H9 (cell line): ENCODE results near the gene AK8. TPM values are rescaled to one million over a fixed set of nuclear protein-coding genes. Genes with fewer than 3 reads are reported as not detected.

ENCODE experiments used
- DNase-seq: peaks from one replicate; pipeline ENCODE4 v3.0.0-alpha.2; 2017
- H2AFZ ChIP-seq: one replicate; pipeline ENCODE4 v1.6.1; 2013; ENCODE audit warnings: mild to moderate bottlenecking, low read length, control low read depth, moderate library complexity
- H2AK5ac ChIP-seq: 2 replicates; pipeline ENCODE4 v1.6.1; 2013; ENCODE audit warnings: low read length, control low read depth, mixed read lengths; ENCODE audit not compliant: insufficient read length
- H2BK120ac ChIP-seq: one replicate; pipeline ENCODE4 v1.6.1; 2013; ENCODE audit warnings: low read depth, mild to moderate bottlenecking, low read length, control low read depth, inconsistent platforms; ENCODE audit not compliant: poor library complexity, severe bottlenecking
- H2BK12ac ChIP-seq: 2 replicates; pipeline ENCODE4 v1.6.1; 2013; ENCODE audit warnings: low read length, control low read depth, mixed read lengths, low read depth; ENCODE audit not compliant: insufficient read length
- H2BK15ac ChIP-seq: 2 replicates; pipeline ENCODE4 v1.6.1; 2013; ENCODE audit warnings: low read depth, low read length, control low read depth
- H2BK20ac ChIP-seq: one replicate; pipeline ENCODE4 v1.6.1; 2013; ENCODE audit warnings: low read depth, mild to moderate bottlenecking, low read length, control low read depth, inconsistent platforms; ENCODE audit not compliant: poor library complexity, severe bottlenecking
- H2BK5ac ChIP-seq: 2 replicates; pipeline ENCODE4 v1.6.1; 2013; ENCODE audit warnings: low read length, control low read depth, mixed read lengths; ENCODE audit not compliant: insufficient read length
- H3K14ac ChIP-seq: 2 replicates; pipeline ENCODE4 v1.6.1; 2013; ENCODE audit warnings: low read length, control low read depth; ENCODE audit not compliant: insufficient read depth
- H3K18ac ChIP-seq: 2 replicates; pipeline ENCODE4 v1.6.1; 2013; ENCODE audit warnings: low read depth, mild to moderate bottlenecking, mixed read lengths, low read length, control low read depth; ENCODE audit not compliant: insufficient read length
- H3K23ac ChIP-seq: 2 replicates; pipeline ENCODE4 v1.6.1; 2013; ENCODE audit warnings: low read length, control low read depth, mixed read lengths, low read depth; ENCODE audit not compliant: insufficient read length
- H3K23me2 ChIP-seq: 2 replicates; pipeline ENCODE4 v1.6.1; 2013; ENCODE audit warnings: low read depth, mild to moderate bottlenecking, mixed read lengths, low read length, control low read depth; ENCODE audit not compliant: insufficient read length, poor library complexity, severe bottlenecking
- H3K27ac ChIP-seq: 2 replicates; pipeline ENCODE4 v1.5.1; 2013; ENCODE audit warnings: low read length, control low read depth, mixed read lengths, low read depth; ENCODE audit not compliant: insufficient read length
- H3K27me3 ChIP-seq: 2 replicates; pipeline ENCODE4 v1.6.1; 2013; ENCODE audit warnings: low read length, control low read depth, inconsistent platforms; ENCODE audit not compliant: insufficient read depth
- H3K4ac ChIP-seq: 2 replicates; pipeline ENCODE4 v1.6.1; 2013; ENCODE audit warnings: low read depth, mild to moderate bottlenecking, control low read depth, inconsistent platforms, low read length, moderate library complexity
- H3K4me1 ChIP-seq: 2 replicates; pipeline ENCODE4 v1.6.1; 2013; ENCODE audit warnings: low read length, control low read depth, inconsistent platforms; ENCODE audit not compliant: insufficient read depth
- H3K4me2 ChIP-seq: 2 replicates; pipeline ENCODE4 v1.6.1; 2013; ENCODE audit warnings: low read length, control low read depth, mixed read lengths; ENCODE audit not compliant: insufficient read length, insufficient read depth
- H3K56ac ChIP-seq: 2 replicates; pipeline ENCODE4 v1.6.1; 2013; ENCODE audit warnings: low read depth, mild to moderate bottlenecking, mixed read lengths, low read length, control low read depth; ENCODE audit not compliant: insufficient read length
- H3K79me1 ChIP-seq: 2 replicates; pipeline ENCODE4 v1.6.1; 2013; ENCODE audit warnings: low read depth, mild to moderate bottlenecking, moderate library complexity, low read length, control low read depth, inconsistent platforms; ENCODE audit not compliant: insufficient read depth, poor library complexity, severe bottlenecking
- H3K79me2 ChIP-seq: 2 replicates; pipeline ENCODE4 v1.6.1; 2013; ENCODE audit warnings: low read length, control low read depth, inconsistent platforms; ENCODE audit not compliant: insufficient read depth
- H3K9ac ChIP-seq: 2 replicates; pipeline ENCODE4 v1.6.1; 2013; ENCODE audit warnings: low read length, control low read depth, mixed read lengths; ENCODE audit not compliant: insufficient read length; ENCODE audit errors: extremely low read depth
- H3K9me3 ChIP-seq: one replicate; pipeline ENCODE4 v1.6.1; 2013; ENCODE audit warnings: low read depth, low read length, inconsistent platforms; ENCODE audit not compliant: control insufficient read depth
- H3T11ph ChIP-seq: one replicate; pipeline ENCODE4 v1.6.1; 2013; ENCODE audit warnings: mild to moderate bottlenecking, low read length, control low read depth, inconsistent platforms
- H4K20me1 ChIP-seq: one replicate; pipeline ENCODE4 v1.6.1; 2013; ENCODE audit not compliant: control insufficient read depth, insufficient read length, insufficient read depth
- H4K5ac ChIP-seq: 2 replicates; pipeline ENCODE4 v1.6.1; 2013; ENCODE audit warnings: low read depth, mild to moderate bottlenecking, mixed read lengths, low read length, control low read depth; ENCODE audit not compliant: insufficient read length
- H4K8ac ChIP-seq: replicated peaks from 2 replicates; pipeline ENCODE4 v1.6.1; 2013; ENCODE audit warnings: low read length, control low read depth, mixed read lengths, low read depth; ENCODE audit not compliant: insufficient read length
- H4K91ac ChIP-seq: 2 replicates; pipeline ENCODE4 v1.6.1; 2013; ENCODE audit warnings: low read depth, mild to moderate bottlenecking, moderate library complexity, mixed read lengths, low read length, control low read depth; ENCODE audit not compliant: insufficient read length
- H3K27ac Mint-ChIP-seq, 3 experiments: 2 replicates in 2 of 3; 3 replicates in 1 of 3; pipeline ENCODE4 v1.8.0; 2020 to 2021; ENCODE audit warnings: mixed read lengths in 3 of 3, mild to moderate bottlenecking in 1 of 3, moderate library complexity in 1 of 3
- H3K27me3 Mint-ChIP-seq: 2 replicates; pipeline ENCODE4 v1.8.0; 2021; ENCODE audit warnings: low read depth, mild to moderate bottlenecking, moderate library complexity, mixed read lengths
- H3K36me3 Mint-ChIP-seq, 3 experiments: 2 replicates in 2 of 3; 3 replicates in 1 of 3; pipeline ENCODE4 v1.8.0; 2020 to 2021; ENCODE audit warnings: low read depth in 3 of 3, mixed read lengths in 3 of 3; ENCODE audit not compliant: insufficient read depth in 1 of 3
- H3K4me1 Mint-ChIP-seq, 2 experiments: 2 replicates each; pipeline ENCODE4 v1.8.0; 2020; ENCODE audit warnings: mixed read lengths in 2 of 2
- H3K4me3 Mint-ChIP-seq, 2 experiments: 2 replicates in 1 of 2; 3 replicates in 1 of 2; pipeline ENCODE4 v1.8.0; 2020 to 2021; ENCODE audit warnings: mild to moderate bottlenecking in 2 of 2, mixed read lengths in 2 of 2, moderate library complexity in 1 of 2
- H3K9me3 Mint-ChIP-seq, 2 experiments: 2 replicates in 1 of 2; 3 replicates in 1 of 2; pipeline ENCODE4 v1.8.0; 2020; ENCODE audit warnings: mild to moderate bottlenecking in 2 of 2, mixed read lengths in 2 of 2, moderate library complexity in 1 of 2
- CTCF ChIP-seq: fragments of 200-600 bp; sonication (generic); conservative IDR thresholded peaks from 3 replicates; pipeline ENCODE4 v1.8.0; 2021; ENCODE audit warnings: antibody characterized with exemption, mild to moderate bottlenecking
- WGBS: extraction: QIAGEN DNeasy Blood & Tissue Kit; methylation state at CpG from one replicate; pipeline ENCODE4 v1.1.7; 2013; ENCODE audit warnings: missing lambda C conversion rate, low lambda C conversion rate, mixed read lengths; ENCODE audit not compliant: insufficient read length; ENCODE audit errors: extremely low coverage; 5-methylcytosine and 5-hydroxymethylcytosine counted together
- total RNA-seq: library from RNA; stranded (reverse); gene quantifications from 2 replicates; pipeline ENCODE4 v1.2.1, GENCODE V29; 2021

Gene AK8
- total RNA-seq, 1 experiment from 2014 or later, result 0.44 TPM

GRCh38 chr9:132694144-132694543 lies 183.9 kb downstream of the AK8 start:
- Mint-ChIP-seq H3K27me3 (peaks cover 6% of the 10 kb centered on the region), H3K4me1 (no peaks in the 10 kb centered on the region), H3K36me3 (peaks cover 24 to 33% (median 33%) of the 10 kb centered on the region in 3 experiments), H3K4me3 (no peak overlapping the region), H3K9me3 (peaks cover 27 to 38% of the 10 kb centered on the region in 2 experiments), H3K27ac (no peak overlapping the region)
- H3K79me2 ChIP-seq, result no peaks in the 10 kb centered on the region
- no peaks in the 10 kb centered on the region for H3K27me3 ChIP-seq
- no peak overlapping the region for H2BK15ac ChIP-seq
- H4K20me1 ChIP-seq, result no peaks in the 10 kb centered on the region
- no peak overlapping the region for H2BK20ac ChIP-seq
- no peaks in the 10 kb centered on the region for H3K79me1 ChIP-seq
- WGBS, result no CpG with 5 or more reads among the region's 2 CpGs
- no peak overlapping the region for H4K91ac ChIP-seq
- H3K23ac ChIP-seq, result no peak overlapping the region
- H3K4me1 ChIP-seq, result no peaks in the 10 kb centered on the region
- H2BK12ac ChIP-seq, result no peak overlapping the region
- H2AK5ac ChIP-seq, result no peak overlapping the region
- H3K23me2 ChIP-seq, result no peaks in the 10 kb centered on the region
- no peak overlapping the region for H4K8ac ChIP-seq
- H2AFZ ChIP-seq, result no peak overlapping the region
- TF ChIP-seq CTCF, result peak; percentile 71
- no peak overlapping the region for H2BK5ac ChIP-seq
- no peak overlapping the region for H2BK120ac ChIP-seq
- H3K4ac ChIP-seq, result no peak overlapping the region
- H4K5ac ChIP-seq, result no peak overlapping the region
- H3K9ac ChIP-seq, result no peak overlapping the region
- no peak overlapping the region for H3K4me2 ChIP-seq
- no peak overlapping the region for H3K56ac ChIP-seq
- no peak overlapping the region for H3K27ac ChIP-seq
- H3K9me3 ChIP-seq, result peaks cover 7% of the 10 kb centered on the region
- no peak overlapping the region for H3T11ph ChIP-seq
- DNase-seq, result peak; percentile 33
- H3K18ac ChIP-seq, result no peak overlapping the region
- H3K14ac ChIP-seq, result no peak overlapping the region
